Measurements from ENCODE around the gene LPP.

DNA sequence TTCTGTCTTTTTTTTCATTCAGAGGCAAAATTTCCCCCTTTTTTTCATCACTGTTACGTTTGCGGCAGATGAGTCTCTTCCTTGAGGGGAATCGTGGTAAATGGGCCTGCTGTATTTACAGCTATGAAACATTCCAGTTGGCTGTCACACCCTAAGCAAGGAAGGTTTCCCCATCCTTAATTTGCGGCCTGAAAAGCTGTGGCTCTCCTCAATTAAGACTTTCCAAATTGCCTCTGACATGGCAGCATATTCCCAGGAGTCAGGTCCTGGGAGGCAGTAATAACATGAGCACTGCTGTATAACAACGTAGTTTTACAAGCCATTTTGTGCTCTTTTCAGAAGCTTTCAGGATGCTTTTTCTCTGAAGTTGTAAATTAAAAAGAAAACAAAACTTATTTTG lies 420.9 kb downstream of the LPP start:
- TF ChIP-seq POLR2A (IDR thresholded peaks at IDR 0.05) (no peak), CTCF (IDR thresholded peaks at IDR 0.05) (no peak)

Measured in Peyer's patch (tissue), 4 donors.